ENCODE data around the gene SLC39A1.
A peak's percentile ranks its signal among the peaks of the same experiment; 100 is the strongest.

SLC39A1 gene

DNA sequence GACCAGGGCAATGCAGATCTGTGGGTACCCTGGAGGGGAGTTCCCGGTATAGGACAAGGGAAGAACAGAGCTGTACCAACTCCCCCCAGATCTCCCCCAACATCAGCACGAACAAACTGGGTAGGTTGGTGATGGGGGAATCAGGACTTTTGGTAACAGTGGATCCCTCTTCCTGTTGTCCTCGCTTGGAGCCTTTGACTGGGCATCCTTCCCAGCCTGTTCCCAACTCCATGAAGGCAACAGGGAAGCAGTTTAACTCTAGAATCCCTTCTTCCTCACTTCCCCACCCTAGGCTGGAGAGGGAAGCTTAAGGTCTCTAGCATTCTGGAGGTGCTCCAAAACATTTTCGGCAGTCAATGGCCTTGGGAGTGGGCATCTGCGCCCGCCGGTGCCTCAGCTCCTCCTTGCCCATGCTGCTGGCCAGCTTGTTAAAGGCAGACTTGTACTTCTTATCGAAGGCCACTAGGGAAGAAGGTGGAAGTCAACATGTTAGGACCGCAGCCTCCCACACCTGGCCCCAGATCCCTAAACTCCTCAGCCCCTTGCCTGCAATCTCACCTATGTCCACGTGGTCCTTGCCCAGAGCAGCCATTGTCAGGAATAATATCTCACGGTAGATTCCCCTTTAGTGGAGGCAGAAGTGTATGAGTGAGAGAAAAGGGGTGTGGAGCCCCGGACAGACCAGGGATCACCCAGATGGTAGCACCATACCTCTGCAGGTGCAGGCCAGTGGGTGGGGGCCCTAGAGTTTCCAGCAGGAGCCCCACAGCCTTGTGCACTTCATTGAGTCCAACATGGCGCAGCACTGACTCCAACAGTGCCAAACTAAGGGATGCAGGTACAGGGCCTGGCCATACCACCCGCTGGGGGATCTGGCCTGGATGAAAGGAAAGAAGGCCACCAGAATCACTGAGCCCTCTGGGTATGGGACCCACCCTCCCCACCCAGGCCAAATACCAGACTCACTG is 33.1 kb downstream of the SLC39A1 start:
- no peak for DNase-seq (ENCODE audit: low read depth in 1 of 2, low spot score in 1 of 2)
- Histone ChIP-seq H3K27me3 (ENCODE audit: insufficient read depth, poor library complexity, severe bottlenecking) (no peaks in the 10 kb centered on the region), H3K4me3 (replicated peaks; ENCODE audit: insufficient read depth, low read length) (no peak overlapping the region), H3K27ac (replicated peaks) (no peak overlapping the region)
- TF ChIP-seq, protein P1, sequence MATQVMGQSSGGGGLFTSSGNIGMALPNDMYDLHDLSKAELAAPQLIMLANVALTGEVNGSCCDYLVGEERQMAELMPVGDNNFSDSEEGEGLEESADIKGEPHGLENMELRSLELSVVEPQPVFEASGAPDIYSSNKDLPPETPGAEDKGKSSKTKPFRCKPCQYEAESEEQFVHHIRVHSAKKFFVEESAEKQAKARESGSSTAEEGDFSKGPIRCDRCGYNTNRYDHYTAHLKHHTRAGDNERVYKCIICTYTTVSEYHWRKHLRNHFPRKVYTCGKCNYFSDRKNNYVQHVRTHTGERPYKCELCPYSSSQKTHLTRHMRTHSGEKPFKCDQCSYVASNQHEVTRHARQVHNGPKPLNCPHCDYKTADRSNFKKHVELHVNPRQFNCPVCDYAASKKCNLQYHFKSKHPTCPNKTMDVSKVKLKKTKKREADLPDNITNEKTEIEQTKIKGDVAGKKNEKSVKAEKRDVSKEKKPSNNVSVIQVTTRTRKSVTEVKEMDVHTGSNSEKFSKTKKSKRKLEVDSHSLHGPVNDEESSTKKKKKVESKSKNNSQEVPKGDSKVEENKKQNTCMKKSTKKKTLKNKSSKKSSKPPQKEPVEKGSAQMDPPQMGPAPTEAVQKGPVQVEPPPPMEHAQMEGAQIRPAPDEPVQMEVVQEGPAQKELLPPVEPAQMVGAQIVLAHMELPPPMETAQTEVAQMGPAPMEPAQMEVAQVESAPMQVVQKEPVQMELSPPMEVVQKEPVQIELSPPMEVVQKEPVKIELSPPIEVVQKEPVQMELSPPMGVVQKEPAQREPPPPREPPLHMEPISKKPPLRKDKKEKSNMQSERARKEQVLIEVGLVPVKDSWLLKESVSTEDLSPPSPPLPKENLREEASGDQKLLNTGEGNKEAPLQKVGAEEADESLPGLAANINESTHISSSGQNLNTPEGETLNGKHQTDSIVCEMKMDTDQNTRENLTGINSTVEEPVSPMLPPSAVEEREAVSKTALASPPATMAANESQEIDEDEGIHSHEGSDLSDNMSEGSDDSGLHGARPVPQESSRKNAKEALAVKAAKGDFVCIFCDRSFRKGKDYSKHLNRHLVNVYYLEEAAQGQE (IDR thresholded peaks at IDR 0.05; ENCODE audit: insufficient replicate concordance, low read depth), result no peak
- TF ChIP-seq SPI1 (IDR thresholded peaks at IDR 0.05; ENCODE audit: borderline replicate concordance, low read depth), result no peak
- TF ChIP-seq CTCF (IDR thresholded peaks at IDR 0.05; ENCODE audit: insufficient read depth, low read length), result no peak
- no peak for TF ChIP-seq GABPA (IDR thresholded peaks at IDR 0.05; ENCODE audit: low read depth)
- no peak for TF ChIP-seq POLR2AphosphoS5 (IDR thresholded peaks at IDR 0.05; ENCODE audit: low read depth)

DNA sequence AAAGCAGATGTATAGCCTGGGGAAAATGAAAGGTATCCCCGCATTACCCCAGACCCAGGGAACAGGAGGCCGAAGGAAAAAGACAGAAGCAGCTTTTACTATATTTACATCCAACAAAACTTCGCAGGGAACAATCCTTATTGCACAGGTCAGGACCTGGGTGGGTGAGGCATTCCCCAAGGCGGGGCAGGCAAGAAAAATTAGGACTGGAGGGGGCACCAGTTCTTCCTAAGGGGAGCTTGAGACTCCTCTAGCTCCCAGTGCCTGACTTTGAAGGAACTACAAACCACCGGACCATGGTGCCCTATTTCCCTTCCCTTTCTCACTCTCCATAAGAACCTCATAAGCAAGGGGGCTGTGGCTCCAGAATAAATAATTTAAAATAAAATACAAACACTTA is 33.9 kb downstream of the SLC39A1 start:
- TF ChIP-seq CTCF (IDR thresholded peaks at IDR 0.05; ENCODE audit: insufficient read depth, low read length), result no peak
- no peak for TF ChIP-seq SPI1 (IDR thresholded peaks at IDR 0.05; ENCODE audit: borderline replicate concordance, low read depth)
- no peak for TF ChIP-seq POLR2AphosphoS5 (IDR thresholded peaks at IDR 0.05; ENCODE audit: low read depth)
- TF ChIP-seq, protein P1 (IDR thresholded peaks at IDR 0.05; ENCODE audit: insufficient replicate concordance, low read depth), result no peak
- TF ChIP-seq GABPA (IDR thresholded peaks at IDR 0.05; ENCODE audit: low read depth), result no peak
- Histone ChIP-seq H3K27me3 (ENCODE audit: insufficient read depth, poor library complexity, severe bottlenecking) (no peaks in the 10 kb centered on the region), H3K4me3 (replicated peaks; ENCODE audit: insufficient read depth, low read length) (no peak overlapping the region), H3K27ac (replicated peaks) (no peak overlapping the region)
- no peak for DNase-seq (ENCODE audit: low read depth in 1 of 2, low spot score in 1 of 2)

GRCh38 chr1:153928791-153929341 is 34.5 kb downstream of the SLC39A1 start:
- Histone ChIP-seq H3K27ac (replicated peaks) (no peak overlapping the region), H3K27me3 (ENCODE audit: insufficient read depth, poor library complexity, severe bottlenecking) (no peaks in the 10 kb centered on the region), H3K4me3 (replicated peaks; ENCODE audit: insufficient read depth, low read length) (no peak overlapping the region)
- no peak for DNase-seq (ENCODE audit: low read depth in 1 of 2, low spot score in 1 of 2)
- TF ChIP-seq POLR2AphosphoS5 (IDR thresholded peaks at IDR 0.05; ENCODE audit: low read depth) (peak; percentile 30; the same call in 1 of the 2 replicates), SPI1 (IDR thresholded peaks at IDR 0.05; ENCODE audit: borderline replicate concordance, low read depth) (no peak), GABPA (IDR thresholded peaks at IDR 0.05; ENCODE audit: low read depth) (no peak), CTCF (IDR thresholded peaks at IDR 0.05; ENCODE audit: insufficient read depth, low read length) (no peak)
- TF ChIP-seq, protein P1 (IDR thresholded peaks at IDR 0.05; ENCODE audit: insufficient replicate concordance, low read depth), result no peak

Measured in HL-60 (cell line).